Ecto neural progenitor cell (in vitro differentiated cells): ENCODE data around the gene ZNF256.

ENCODE experiments used
- DNase-seq: peaks from one replicate; pipeline ENCODE4 v3.0.0-alpha.2; 2018; ENCODE audit warnings: low spot score

ZNF256 gene

DNA sequence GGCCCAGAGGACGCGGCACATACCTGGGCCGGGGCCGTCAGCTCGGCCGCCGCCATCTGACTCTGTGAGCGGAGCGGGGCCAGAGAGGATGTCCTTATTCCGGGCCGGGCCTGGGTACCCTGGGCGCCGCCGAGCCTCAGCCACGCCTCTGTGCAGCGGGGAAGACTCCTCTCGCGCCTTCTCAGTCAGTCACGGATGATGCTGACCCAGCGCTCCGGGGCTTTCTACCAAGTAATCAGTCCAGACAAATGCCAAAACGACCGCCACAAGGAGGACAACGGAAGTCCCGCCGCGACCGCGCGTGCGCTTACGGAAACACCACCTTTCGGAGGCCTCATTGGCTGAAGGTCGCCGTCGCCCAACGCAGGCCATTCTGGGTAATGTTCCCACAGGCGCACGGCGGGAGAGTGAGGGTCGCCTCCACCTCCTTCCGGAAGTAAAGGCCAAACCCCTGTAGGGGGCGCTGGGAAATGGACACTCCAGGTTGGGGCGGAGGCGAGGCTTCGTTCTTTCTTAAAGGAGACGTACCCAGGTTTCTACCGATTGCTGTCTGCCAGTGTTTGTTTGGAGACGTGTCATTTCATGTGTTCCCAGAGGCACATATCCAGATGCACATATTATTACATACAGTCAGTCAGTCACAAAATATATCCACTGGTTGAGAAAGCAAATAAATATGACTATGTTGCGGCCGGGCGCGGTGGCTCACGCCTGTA lies at the start of gene ZNF256:
Gene ZNF256 (minus strand): TSS at position 288 of the 716 bp plus-strand sequence. CDS start 232 bp downstream, at position 56.
- DNase-seq: peak; percentile 98

DNA sequence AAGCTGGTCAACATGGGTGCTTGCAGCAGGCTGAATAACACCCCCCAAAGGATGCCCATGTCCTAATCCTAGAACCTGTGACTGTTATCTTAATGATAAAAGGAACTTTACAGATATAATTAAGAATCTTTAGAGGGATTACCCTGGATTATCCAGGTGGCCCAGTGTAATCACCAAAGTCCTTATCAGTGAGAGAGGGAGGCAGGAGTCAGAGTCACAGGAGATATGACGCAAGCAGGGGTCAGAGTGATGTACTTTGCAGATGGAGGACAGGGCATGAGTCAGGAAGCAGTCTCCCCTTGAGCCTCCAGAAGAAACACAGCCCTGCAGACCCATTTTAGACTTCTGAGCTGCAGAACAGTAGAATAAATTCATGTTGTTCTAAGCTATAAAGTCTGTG lies 45.3 kb upstream of the ZNF256 start:
- DNase-seq: no peak

DNA sequence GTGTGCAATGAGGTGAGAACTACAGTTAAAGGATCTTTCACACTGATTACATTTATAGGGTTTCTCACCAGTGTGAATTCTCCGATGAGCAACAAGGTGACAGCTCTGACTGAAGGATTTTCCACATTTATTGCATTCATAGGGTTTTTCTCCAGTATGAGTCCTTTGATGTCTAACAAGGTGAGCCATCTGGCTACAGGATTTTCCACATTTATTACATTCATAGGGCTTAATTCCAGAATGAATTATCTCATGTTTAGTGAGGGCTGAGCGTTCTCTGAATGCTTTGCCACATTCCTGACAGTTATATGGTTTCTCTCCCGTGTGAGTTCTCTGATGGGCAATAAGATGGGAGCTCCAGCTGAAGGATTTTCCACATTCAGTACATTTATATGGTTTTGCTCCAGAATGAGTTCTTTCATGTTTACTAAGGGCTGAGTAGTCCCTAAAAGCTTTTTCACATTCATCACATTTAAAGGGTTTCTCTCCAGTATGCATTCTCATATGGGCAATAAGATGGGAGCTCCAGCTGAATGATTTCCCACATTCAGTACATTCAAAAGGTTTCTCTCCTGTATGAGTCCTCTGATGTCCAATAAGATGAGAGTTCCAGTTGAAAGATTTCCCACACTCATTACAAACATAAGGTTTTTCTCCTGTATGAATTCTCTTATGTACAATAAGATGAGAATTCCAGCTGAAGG lies 31.2 kb upstream of the ZNF256 start:
- no peak for DNase-seq

DNA sequence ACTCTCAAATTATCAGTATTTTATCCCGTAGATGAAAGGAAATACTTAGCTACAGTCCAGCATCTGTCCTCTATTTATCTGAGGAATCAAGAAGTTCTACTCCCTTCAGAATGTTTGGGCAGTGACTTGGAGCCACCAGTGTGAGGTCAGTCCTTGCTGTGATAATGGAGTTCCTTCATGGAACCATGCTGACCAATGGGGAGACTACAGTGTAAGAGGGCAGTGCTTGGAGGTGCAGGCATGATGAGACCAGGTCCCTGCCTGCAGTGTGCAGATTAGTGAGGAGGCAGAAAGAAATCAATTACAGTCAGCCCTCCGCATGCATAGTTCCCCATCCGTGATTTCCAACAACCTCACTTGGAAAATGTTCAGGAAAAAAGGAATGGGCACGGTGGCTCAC lies 26.9 kb upstream of the ZNF256 start, which contains the start of gene C19orf18:
Gene C19orf18 (minus strand): TSS at position 101 of the 400 bp plus-strand sequence. CDS start 102 bp downstream, outside the sequence.
- DNase-seq: no peak

DNA sequence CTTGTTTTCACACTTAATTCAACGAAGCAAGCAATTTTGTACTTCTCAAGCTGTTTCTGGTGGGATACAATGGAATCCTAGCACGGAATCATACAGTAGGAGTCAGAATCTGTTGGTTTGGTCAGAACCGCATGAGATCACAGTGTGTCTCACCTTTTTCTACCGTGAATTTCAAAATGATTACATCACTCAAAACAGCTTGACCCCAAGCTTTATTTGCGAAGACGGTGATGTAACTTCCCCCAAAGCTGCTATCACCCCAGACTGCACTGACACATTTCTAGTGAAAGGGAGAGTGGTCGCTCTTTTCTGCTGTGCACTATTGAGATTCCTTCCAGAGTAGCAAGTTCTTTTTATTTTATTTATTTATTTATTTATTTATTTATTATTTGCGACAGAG lies 17.3 kb upstream of the ZNF256 start:
- DNase-seq: no peak

DNA sequence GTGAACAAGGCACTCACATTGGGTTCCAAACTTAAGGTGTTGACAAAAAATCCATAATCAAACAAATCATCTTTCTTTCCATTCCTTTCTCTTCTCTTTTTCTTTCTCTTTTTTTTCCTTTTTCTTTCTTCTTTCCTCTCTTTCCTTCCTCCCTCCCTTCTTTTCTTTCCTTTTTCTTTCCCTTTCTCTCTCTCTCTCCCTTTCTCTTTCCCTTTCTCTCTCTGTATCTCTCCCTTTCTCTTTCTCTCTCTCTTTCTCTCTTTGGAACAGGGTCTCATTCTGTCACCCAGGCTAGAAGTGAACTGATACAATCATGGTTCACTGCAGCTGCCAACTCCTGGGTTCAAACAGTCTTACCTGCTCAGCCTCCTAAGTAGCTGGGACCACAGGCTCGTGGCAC lies 14.3 kb upstream of the ZNF256 start:
- no peak for DNase-seq

DNA sequence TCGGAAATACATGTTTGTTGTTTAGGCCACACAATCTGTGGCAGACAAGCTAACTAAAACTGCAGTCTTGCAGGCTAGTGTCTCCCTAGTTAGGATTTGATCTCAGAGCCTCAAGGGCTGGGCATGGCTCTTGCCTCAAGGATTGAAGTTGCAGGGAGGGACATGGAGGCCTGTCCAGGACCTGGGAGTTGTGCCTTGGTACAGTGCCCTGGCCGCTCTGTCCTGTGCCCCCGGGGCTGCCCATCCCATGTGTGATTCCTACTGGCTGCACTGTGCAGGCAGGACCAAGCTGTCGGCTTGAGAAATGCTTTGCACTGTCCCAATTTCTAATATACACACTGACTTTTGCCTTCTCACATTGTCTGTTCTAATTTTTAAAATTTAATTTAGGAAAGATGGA lies 7.5 kb upstream of the ZNF256 start:
- DNase-seq: no peak

DNA sequence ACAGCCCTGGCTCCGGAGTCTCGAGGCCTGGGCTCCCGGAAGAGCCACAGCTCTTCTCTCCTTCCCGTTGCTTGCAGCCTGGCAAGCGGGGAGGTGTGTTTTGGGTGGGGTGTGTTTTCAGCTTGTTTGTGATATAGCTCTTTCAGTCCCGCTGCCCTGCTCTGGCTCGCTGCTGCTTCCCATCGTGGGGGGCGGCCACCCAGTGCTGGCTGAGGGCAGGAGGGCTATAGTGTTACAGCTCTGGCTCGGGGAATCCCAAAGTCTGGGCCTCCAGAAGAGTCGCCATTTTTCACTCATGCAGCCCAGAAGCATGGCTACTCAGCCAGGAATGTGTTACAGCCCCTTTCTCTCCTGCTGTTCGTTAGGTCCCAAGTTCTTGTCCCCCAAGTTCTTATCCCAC lies 2.2 kb upstream of the ZNF256 start:
- no peak for DNase-seq

DNA sequence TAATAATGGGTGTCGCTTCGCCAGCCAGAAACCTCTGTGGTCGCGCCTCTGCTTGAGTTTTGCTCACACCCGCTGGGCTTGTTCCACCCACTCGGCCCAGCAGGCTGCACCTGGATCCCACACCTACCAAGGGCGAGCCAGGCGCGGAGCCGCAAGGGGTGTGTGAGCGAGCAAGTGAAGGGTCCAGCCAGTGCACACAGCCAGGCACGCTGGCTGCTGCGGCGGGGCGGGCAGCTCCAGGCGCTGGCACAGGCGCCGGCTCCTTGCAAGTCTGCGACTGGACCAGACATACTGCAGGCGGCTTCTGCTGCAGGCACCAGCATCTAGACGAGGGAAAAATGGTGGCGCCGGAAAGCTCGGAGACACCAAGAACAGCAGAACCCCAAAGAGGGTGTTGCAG lies 1.8 kb upstream of the ZNF256 start:
- DNase-seq: no peak

DNA sequence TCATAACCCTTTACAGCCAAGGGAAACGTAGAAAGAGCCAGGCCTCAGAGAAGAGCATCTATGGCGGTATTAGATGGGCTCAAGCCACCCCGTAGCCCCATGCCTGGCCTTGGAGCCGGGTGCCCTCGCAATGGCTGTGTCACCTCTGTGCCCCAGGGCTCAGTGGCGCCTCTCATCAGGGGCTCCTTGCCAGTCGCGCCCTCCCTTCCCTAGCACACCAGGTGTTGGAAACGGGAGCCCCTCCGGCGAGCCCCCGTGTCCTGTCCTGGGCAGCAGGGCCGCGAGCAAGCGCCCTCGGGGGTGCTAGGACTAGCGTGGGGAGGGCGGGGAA lies 453 bp downstream of the ZNF256 start:
- no peak for DNase-seq

DNA sequence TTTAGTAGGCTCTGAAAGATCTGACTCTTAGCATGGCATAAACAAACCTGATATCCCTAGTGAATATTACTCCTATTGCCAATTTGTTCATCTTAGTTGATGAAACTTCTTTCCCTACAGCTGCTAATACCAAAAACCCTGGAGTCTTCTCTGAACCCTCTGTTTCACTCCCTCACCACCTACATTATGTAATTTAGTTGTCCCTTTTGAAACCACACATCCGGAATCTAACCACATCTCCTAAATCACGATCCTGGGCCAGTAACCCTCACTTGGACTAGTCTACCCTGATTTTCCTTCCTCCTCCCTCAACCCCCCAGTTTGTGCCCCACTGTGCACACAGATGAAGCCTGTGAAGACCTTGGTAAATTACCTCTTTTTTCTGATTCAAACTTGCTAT lies 1.2 kb downstream of the ZNF256 start:
- no peak for DNase-seq

DNA sequence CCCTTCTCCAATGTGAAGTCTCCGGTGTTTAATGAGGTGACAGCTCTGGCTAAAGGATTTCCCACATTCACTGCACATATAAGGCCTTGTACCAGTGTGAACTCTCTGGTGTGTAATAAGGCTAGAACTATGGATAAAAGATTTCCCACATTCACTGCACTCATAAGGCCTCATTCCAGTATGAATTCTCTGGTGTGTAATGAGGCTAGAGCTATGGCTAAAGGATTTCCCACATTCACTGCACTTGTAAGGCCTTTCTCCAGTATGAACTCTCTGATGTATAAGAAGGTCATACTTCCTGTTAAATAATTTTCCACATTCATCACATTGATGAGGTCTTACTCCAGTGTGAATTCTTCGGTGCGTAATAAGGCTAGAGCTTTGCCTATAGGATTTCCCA lies 5.9 kb downstream of the ZNF256 start:
- no peak for DNase-seq

DNA sequence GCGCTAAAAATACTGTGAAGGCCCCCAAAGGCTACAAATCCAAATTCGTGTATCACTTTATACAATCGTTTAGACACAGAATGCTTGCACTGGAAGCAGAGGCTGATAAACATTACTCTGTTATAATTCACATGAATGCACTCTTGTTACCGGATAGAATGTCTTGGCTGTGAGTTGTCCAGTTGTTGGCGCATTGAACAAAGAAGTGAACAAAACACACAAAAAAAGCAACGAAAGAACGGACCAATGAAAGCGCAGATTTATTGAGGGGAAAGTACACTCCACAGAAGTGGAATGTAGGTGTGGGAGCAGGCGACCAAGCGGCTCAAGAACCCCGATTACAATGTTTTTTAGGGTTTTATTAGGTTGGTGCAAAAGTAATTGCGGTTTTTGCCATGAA lies 11.8 kb downstream of the ZNF256 start:
- DNase-seq: no peak

DNA sequence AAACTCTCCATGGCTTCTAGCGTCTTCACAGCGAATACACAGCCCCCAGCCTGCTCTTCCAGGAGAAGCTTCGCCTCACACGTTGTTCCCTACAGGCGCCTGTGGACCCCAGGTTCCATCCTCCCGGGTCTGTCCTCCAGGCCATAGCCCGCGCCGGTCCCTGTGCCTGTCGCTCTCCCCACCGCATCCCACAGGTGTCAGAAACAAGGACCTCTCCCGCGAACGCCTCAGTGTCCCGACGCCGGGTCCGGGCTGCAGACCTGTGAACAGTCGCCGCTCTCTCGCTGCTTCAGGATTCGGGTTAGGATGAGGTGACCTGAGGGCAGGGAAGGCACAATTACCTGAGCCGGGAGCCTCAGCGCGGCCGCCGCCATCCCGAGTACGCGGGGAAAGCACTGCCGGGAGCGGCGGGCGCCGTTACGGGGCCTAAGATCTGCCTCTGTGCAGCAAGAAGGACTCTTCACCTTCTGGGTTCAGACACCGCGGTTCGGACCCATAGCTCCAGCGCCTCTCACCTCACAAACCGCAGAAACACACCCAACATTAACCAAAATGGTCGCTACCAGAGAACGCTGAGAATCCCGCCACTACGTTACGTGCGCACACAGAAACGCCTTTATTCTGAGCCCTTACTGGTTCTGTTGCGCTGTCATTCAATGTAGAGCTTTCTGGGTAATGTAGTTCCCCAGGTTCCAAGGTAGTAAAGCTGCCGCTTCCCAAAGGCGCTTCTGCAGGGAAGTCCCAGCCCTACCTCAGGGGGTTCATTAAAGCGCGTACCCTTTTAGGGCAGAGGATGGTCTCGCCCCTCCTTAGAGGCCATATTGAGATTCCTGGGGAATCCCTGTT lies 12.5 kb downstream of the ZNF256 start, which contains the start of gene ZNF418:
Gene ZNF418 (minus strand): TSS at position 583 of the 846 bp plus-strand sequence. CDS start 1,580 bp downstream, outside the sequence.
- peak; percentile 83 for DNase-seq

DNA sequence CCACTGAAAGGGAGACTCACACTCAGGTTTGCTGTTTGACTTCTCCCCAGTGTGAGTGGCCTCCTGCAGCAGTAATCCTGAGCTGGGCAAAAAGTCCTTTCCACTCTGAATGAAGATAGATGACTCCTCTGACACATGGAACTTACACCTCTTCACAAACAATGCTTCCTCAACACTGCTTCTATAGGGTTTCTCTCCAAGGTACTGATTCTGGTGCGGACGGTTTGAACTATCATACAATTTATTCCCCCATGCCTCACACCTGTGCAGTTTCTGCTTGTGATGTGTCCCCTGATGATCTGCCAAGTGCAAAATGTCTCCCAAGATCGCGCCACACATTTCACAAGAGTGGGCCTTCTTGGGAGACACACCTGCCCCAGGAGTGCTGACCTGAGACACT lies 19.9 kb downstream of the ZNF256 start:
- DNase-seq: no peak

DNA sequence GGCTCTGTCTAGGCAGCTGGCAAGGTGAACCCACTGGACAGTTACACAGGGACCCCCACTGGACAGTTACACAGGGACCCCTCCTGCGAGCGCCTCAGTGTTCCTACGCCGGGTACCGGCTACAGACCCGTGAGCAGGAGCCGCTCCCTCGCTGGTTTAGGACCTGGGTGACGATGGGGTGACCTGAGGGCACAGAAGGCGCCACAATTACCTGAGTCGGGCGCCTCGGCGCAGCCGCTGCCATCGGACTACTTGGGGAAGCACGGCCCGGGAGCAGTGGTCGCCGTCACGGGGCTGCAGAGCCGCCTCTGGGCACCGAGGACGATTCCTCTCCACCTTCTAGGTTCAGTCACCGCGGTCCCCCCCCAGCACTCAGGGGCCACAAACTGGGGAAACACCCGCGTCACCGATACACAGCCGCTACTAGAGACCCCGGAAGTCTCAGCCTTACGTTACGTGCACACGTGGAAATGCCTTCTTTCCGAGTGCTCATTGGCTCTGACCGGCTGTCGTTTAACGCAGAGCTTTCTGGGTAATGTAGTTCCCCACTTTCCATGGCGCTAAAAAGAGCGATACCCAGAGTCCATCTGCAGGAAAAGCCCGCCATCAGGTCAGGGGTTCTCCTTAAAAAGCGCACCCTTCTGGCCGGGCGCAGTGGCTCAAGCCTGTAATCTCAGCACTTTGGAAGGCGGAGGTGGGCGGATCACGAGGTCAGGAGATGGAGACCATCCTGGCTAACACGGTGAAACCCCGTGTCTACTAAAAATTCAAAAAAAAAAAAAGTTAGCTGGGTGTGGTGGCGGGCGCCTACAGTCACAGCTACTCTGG lies 31.1 kb downstream of the ZNF256 start, which contains the start of gene ZNF417:
Gene ZNF417 (minus strand): TSS at position 425 of the 828 bp plus-strand sequence. CDS start 181 bp downstream, at position 244.
- DNase-seq: peak; percentile 90

DNA sequence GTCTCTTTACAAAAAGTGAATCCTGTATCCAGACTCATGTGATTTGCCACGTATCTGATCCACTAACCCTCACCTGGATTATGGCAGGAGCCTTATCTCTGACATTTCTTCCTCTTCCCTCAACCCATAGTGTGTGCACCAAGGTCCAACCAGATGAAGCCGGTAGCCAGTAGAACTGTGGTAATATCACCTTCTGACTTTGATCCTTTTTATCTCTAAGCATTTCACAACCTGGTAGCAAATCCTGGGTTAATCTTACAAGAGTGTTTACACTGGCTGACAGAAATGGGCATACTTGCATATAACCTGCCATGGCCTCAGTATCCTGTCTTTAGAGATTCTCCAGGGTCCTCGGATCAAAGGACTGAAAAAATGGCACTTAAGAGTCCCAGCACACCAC lies 33.0 kb downstream of the ZNF256 start:
- DNase-seq: no peak

DNA sequence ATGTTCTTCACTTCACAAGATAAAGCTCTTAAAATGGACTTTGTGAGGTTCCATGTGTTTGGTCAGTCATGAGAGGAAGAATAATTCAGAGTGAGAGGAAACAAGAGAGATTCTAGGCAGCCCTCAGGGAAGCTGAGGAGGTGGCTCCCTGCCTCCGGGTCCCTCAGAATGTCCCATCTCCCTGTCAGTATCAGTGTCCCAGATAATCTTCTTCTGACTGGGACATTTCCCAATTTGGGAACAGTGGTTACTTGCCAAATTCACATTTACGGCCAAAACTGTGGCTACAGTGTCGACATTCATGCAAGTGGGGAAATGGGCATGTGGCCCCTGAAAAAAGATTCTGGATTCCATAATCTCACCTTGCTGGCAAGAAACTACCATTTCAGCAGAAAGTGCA lies 40.1 kb downstream of the ZNF256 start:
- no peak for DNase-seq

DNA sequence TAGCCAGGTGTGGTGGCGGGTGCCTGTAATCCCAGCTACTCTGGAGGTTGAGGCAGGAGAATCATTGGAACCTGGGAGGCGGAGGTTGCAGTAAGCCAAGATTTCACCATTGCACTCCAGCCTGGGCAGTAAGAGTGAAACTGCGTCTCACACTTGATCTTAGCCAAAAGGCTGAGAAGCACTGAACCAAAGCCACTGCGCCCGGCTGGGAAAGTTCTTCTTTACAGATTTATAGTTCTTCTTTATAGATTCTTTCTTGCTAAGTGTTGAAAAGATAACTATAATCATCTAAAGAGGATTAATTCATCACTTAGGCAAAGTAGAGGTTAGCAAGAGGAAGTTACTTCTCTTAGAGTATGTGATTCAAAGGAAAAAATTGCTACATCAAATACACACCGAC lies 42.2 kb downstream of the ZNF256 start:
- DNase-seq: no peak

DNA sequence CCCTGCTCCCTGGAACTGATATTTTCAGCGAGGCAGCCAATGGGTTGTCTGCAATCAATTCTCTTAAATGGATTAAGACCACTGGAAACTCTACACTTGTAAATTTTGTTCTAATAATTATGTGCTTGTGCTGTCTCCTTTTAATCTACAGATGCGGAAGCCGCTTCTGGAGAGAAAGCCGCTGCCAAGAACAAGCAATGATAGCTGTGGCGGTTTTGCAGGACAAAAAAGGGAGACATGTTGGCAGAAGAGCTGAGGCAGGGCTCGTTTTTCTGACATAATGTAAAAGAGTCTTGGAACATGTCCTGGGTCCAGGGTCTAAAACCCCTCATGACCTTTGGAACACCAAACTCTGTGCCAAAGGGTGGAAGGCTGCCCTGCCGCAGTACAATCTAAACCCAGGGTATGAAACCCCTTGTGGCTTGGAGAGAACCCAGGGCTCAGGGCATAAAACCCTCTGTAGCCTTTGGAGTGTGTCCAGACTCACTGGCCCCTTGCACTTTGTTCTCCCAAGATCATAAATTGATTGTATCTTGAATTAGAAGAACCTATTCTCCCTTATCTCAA lies 43.8 kb downstream of the ZNF256 start:
- DNase-seq: no peak

DNA sequence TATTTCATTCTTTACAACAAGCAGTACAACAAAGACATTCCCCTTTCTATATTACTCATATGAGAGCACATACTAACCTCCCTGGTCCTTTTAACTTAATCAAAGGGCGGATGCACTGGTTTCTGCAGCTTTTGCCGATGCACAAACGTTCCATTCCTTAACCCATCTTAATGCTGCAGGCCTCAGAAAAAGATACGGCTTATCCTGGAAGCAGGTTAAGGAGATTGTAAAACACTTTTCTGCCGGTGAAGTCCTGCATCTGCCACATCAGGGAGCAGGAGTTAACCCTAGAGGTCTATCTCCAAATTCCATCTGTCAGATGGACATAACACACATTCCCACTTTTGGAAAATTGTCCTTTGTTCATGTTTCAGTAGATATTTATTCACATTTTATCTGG lies 47.2 kb downstream of the ZNF256 start:
- DNase-seq: no peak
